H54 (cell line): ENCODE data around the gene PPM1L.

Source experiments
- DNase-seq: peaks from one replicate; pipeline ENCODE4 v3.0.0; 2011; ENCODE audit warnings: low spot score, mixed read lengths; ENCODE audit not compliant: insufficient read length
- FAIRE-seq: peaks from 3 replicates; lab custom pipeline; 2011; peaks lifted over from hg19 to GRCh38; lab: Jason Lieb, UNC
- POLR2A ChIP-seq: IDR thresholded peaks from 2 replicates; pipeline ENCODE4 v1.6.1; 2011; ENCODE audit warnings: low read depth, mild to moderate bottlenecking, low read length

The PPM1L gene

GRCh38 chr3:160748787-160749186 lies 7.2 kb upstream of the PPM1L start:
- FAIRE-seq = no peak
- no peak for DNase-seq
- no peak for TF ChIP-seq POLR2A

GRCh38 chr3:160753953-160754352 lies 2.1 kb upstream of the PPM1L start:
- FAIRE-seq (no peak), DNase-seq (no peak)
- no peak for TF ChIP-seq POLR2A

GRCh38 chr3:160754371-160754854 lies 1.6 kb upstream of the PPM1L start:
- DNase-seq (no peak), FAIRE-seq (no peak)
- TF ChIP-seq POLR2A = no peak

GRCh38 chr3:160754855-160755747 lies 930 bp upstream of the PPM1L start:
- peak; percentile 86 for DNase-seq
- TF ChIP-seq POLR2A = peak; percentile 62
- FAIRE-seq = peak; percentile 36

GRCh38 chr3:160757233-160758106 lies 1.4 kb downstream of the PPM1L start:
- TF ChIP-seq POLR2A = no peak
- FAIRE-seq (no peak), DNase-seq (no peak)

GRCh38 chr3:160758929-160759577 lies 3.0 kb downstream of the PPM1L start:
- FAIRE-seq (no peak), DNase-seq (no peak)
- no peak for TF ChIP-seq POLR2A

GRCh38 chr3:160763073-160763472 lies 7.0 kb downstream of the PPM1L start:
- no peak for TF ChIP-seq POLR2A
- FAIRE-seq (no peak), DNase-seq (no peak)

GRCh38 chr3:160765211-160765610 lies 9.2 kb downstream of the PPM1L start:
- no peak for TF ChIP-seq POLR2A
- no peak for FAIRE-seq
- no peak for DNase-seq

- FAIRE-seq = no peak
- no peak for DNase-seq
- TF ChIP-seq POLR2A = no peak
Measured at GRCh38 chr3:160768031-160768430, 12.0 kb downstream of the PPM1L start.

GRCh38 chr3:160768918-160769317 lies 12.9 kb downstream of the PPM1L start:
- no peak for FAIRE-seq
- TF ChIP-seq POLR2A = no peak
- no peak for DNase-seq

- DNase-seq = no peak
- no peak for TF ChIP-seq POLR2A
- FAIRE-seq = no peak
Measured at GRCh38 chr3:160771811-160772459, 15.9 kb downstream of the PPM1L start.

GRCh38 chr3:160773722-160774121 lies 17.7 kb downstream of the PPM1L start:
- no peak for DNase-seq
- FAIRE-seq = no peak

GRCh38 chr3:160774172-160774571 lies 18.1 kb downstream of the PPM1L start:
- FAIRE-seq = no peak
- DNase-seq = no peak
- no peak for TF ChIP-seq POLR2A

More at GRCh38 chr3:160773722-160774121, 17.7 kb downstream of the PPM1L start:
- TF ChIP-seq POLR2A = no peak
